GM23338 (cell line): Measurements from ENCODE around the gene HCN1. TPM values are rescaled to one million over a fixed set of nuclear protein-coding genes. Genes with fewer than 3 reads are reported as not detected.

Experiments used
- CREB1 ChIP-seq: fragments of 250-450 bp; sonication (Bioruptor Pico); IDR thresholded peaks from 2 replicates; pipeline ENCODE4 v1.5.0; 2020; ENCODE audit warnings: low read depth, mild to moderate bottlenecking, moderate library complexity
- EZH2phosphoT487 ChIP-seq: fragments of 200-600 bp; sonication (generic); IDR thresholded peaks from one replicate; pipeline ENCODE4 v1.8.1; 2018; ENCODE audit warnings: antibody characterized with exemption; ENCODE audit not compliant: unreplicated experiment
- JUNB ChIP-seq: IDR thresholded peaks from one replicate; pipeline ENCODE4 v1.6.1; 2016; ENCODE audit warnings: antibody characterized with exemption; ENCODE audit not compliant: unreplicated experiment
- POLR2AphosphoS5 ChIP-seq: IDR thresholded peaks from 2 replicates; pipeline ENCODE4 v1.6.1; 2016; ENCODE audit warnings: antibody characterized with exemption, low read depth
- STAT1 ChIP-seq: IDR thresholded peaks from one replicate; pipeline ENCODE4 v1.6.1; 2016; ENCODE audit warnings: antibody characterized with exemption; ENCODE audit not compliant: unreplicated experiment
- ZNF114 ChIP-seq: fragments of 250-450 bp; sonication (Bioruptor Pico); IDR thresholded peaks from 2 replicates; pipeline ENCODE4 v1.5.0; 2020; ENCODE audit warnings: mild to moderate bottlenecking, moderate library complexity
- ZNF331 ChIP-seq: fragments of 250-450 bp; sonication (Bioruptor Pico); IDR thresholded peaks from 2 replicates; pipeline ENCODE4 v1.5.0; 2020; ENCODE audit warnings: low read depth, mild to moderate bottlenecking, moderate library complexity
- ZNF462 ChIP-seq: fragments of 250-450 bp; sonication (Bioruptor Pico); IDR thresholded peaks from 2 replicates; pipeline ENCODE4 v1.5.0; 2020; ENCODE audit warnings: mild to moderate bottlenecking, moderate library complexity
- polyA plus RNA-seq: library from polyadenylated mRNA; unstranded; fragments of >200 nt; fragmentation: Nextera tagmentation; extraction: Ambion mirVana; gene quantifications from 2 replicates; pipeline ENCODE4 v1.2.1, GENCODE V29; 2016
- total RNA-seq: library from RNA; depleted of rRNA; stranded (reverse); fragments of >200 nt; shearing (Covaris generic); gene quantifications from 2 replicates; pipeline ENCODE4 v1.2.3, GENCODE V29; 2014
- TF ChIP-seq, protein P1 (sequence below): IDR thresholded peaks from 2 replicates; pipeline ENCODE4 v1.6.1; 2016; ENCODE audit warnings: antibody characterized with exemption
- TF ChIP-seq, protein P2 (sequence below): IDR thresholded peaks from one replicate; pipeline ENCODE4 v1.6.1; 2018; ENCODE audit warnings: antibody characterized with exemption; ENCODE audit not compliant: unreplicated experiment

HCN1 gene
- total and polyA plus RNA-seq, 2 experiments from 2014 or later = 2.8 to 6.9 TPM

- TF ChIP-seq ZNF462 (CRISPR knock-in tag) (no peak), JUNB (no peak), EZH2phosphoT487 (no peak), ZNF331 (CRISPR knock-in tag) (no peak), STAT1 (no peak), CREB1 (no peak), POLR2AphosphoS5 (no peak), ZNF114 (CRISPR knock-in tag) (no peak)
- TF ChIP-seq, protein P1, sequence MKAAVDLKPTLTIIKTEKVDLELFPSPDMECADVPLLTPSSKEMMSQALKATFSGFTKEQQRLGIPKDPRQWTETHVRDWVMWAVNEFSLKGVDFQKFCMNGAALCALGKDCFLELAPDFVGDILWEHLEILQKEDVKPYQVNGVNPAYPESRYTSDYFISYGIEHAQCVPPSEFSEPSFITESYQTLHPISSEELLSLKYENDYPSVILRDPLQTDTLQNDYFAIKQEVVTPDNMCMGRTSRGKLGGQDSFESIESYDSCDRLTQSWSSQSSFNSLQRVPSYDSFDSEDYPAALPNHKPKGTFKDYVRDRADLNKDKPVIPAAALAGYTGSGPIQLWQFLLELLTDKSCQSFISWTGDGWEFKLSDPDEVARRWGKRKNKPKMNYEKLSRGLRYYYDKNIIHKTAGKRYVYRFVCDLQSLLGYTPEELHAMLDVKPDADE = no peak
- TF ChIP-seq, protein P2, sequence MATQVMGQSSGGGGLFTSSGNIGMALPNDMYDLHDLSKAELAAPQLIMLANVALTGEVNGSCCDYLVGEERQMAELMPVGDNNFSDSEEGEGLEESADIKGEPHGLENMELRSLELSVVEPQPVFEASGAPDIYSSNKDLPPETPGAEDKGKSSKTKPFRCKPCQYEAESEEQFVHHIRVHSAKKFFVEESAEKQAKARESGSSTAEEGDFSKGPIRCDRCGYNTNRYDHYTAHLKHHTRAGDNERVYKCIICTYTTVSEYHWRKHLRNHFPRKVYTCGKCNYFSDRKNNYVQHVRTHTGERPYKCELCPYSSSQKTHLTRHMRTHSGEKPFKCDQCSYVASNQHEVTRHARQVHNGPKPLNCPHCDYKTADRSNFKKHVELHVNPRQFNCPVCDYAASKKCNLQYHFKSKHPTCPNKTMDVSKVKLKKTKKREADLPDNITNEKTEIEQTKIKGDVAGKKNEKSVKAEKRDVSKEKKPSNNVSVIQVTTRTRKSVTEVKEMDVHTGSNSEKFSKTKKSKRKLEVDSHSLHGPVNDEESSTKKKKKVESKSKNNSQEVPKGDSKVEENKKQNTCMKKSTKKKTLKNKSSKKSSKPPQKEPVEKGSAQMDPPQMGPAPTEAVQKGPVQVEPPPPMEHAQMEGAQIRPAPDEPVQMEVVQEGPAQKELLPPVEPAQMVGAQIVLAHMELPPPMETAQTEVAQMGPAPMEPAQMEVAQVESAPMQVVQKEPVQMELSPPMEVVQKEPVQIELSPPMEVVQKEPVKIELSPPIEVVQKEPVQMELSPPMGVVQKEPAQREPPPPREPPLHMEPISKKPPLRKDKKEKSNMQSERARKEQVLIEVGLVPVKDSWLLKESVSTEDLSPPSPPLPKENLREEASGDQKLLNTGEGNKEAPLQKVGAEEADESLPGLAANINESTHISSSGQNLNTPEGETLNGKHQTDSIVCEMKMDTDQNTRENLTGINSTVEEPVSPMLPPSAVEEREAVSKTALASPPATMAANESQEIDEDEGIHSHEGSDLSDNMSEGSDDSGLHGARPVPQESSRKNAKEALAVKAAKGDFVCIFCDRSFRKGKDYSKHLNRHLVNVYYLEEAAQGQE = no peak
Measured at GRCh38 chr5:45512521-45512920, 183.7 kb downstream of the HCN1 start (continued).
